AG09319 (cell line): ENCODE results near the gene TRIM8.

Source experiments
- DNase-seq: peaks from one replicate; pipeline ENCODE4 v3.0.0-alpha.2; 2010; ENCODE audit warnings: low read depth; ENCODE audit errors: extremely low read depth
- CTCF ChIP-seq: IDR thresholded peaks from 2 replicates; pipeline ENCODE4 v1.5.1; 2011; ENCODE audit warnings: low read depth, mild to moderate bottlenecking, inconsistent platforms, low read length, moderate library complexity

Gene TRIM8

DNA sequence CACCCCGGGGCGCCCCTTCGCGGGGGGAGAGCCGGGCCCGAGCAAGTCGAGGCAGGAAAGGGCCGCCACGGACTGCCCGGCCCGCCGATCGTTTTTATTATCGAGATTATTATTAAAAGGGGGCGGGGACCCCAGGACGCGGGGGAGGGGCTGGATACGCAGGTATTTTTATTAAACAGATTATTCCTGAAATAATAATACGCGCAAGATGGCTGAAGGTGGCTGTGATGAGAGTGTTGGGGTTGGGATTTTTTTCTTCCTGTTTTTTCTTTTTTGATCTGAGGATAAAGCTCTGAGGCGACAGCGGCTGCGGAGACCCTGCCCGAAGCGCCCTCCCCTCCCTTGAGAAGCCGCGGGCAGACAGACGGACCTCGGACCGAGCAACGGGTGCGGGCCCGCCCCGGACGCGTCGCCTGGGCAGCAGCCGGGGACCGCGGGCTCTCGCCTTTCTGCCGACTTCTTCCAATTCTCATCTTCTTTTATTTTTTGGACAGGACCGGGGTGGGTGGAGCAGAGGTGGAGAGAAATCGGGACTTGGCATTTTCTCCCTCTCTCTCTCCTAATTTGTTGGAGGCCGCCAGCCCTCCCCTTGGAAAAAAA lies 1.4 kb upstream of the TRIM8 start:
- DNase-seq = peak; percentile 63
- TF ChIP-seq CTCF = no peak

GRCh38 chr10:102643336-102644065 lies 778 bp upstream of the TRIM8 start:
- peak; percentile 44 for DNase-seq
- no peak for TF ChIP-seq CTCF

DNA sequence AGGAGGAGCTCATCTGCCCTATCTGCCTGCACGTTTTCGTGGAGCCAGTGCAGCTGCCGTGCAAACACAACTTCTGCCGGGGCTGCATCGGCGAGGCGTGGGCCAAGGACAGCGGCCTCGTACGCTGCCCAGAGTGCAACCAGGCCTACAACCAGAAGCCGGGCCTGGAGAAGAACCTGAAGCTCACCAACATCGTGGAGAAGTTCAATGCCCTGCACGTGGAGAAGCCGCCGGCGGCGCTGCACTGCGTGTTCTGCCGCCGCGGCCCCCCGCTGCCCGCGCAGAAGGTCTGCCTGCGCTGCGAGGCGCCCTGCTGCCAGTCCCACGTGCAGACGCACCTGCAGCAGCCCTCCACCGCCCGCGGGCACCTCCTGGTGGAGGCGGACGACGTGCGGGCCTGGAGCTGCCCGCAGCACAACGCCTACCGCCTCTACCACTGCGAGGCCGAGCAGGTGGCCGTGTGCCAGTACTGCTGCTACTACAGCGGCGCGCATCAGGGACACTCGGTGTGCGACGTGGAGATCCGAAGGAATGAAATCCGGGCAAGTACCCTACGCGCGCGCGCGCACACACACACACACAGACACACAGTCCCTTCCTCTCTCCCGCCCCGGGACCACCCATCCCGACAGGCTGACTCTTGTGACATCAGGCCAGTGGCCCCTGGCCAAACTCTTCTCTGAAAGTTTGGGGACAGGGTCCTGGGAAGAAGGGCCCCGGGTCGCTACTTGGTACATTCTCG lies 538 bp downstream of the TRIM8 start:
- peak; percentile 46 for TF ChIP-seq CTCF
- peak; percentile 44 for DNase-seq

- peak; percentile 39 for DNase-seq
- TF ChIP-seq CTCF = no peak
Observed at GRCh38 chr10:102645388-102645740, 1.1 kb downstream of the TRIM8 start.

DNA sequence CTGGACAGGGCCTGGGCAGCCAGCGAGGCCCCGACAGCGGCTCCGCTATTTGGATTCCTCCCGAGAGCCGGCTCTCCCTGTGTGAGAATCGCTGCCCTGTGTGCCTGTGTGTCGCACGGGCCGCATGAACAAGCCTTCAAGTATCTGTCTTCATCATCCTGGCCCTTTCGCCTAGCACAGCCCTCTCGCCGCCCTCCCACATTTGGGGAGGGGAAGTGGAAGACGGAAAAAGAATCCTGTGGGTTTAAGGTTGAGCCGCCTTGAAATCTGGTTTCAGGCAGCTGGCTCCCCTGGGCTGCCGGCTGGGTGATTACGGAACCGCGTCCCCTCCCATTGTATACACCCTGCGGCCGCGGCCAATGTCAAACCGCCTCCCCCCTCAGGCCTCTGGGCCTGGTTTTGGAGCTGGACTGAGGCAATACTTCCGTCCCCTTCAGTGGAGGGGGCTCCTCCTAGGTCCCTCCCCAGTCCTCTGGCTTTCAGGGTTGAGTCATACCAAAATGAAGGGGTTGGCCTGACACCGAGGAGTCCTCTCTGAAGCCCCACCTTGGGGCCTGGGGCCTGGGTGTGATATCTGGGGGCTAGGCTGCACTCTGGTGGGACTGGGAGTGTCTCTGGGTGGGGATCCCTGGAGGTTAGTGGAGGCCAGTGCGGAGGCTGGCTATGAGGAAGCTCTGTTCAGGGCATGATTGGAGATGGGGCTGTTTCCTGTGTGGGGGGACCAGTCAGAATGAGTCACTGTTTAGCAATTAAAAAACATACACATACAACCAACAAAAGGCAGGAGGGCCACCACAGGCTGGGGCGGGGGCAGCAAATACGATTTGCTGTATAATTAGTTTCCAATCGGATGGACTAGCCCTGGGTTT lies 1.7 kb downstream of the TRIM8 start:
- peak; percentile 96 for DNase-seq
- no peak for TF ChIP-seq CTCF

GRCh38 chr10:102646610-102647442 lies 2.5 kb downstream of the TRIM8 start:
- DNase-seq = no peak
- no peak for TF ChIP-seq CTCF
